T-helper 1 cell treated with Interleukin-12 subunit alpha and Interleukin-12 subunit beta and Interleukin-4 antibody, amounts not matched to agents 30 ng/mL and 1 ng/mL, for 36 hours (primary cell): ENCODE measurements around the gene ZNF665. TPM values are rescaled to one million over a fixed set of nuclear protein-coding genes. Genes with fewer than 3 reads are reported as not detected.
"Not testable (repeated sequence)": the region's sequence is repeated elsewhere in the genome, so short reads cannot be mapped to it uniquely, and the experiment has no call there.

Source experiments
- intact Hi-C: fragments of 100-400 bp; cut with micrococcal nuclease; formaldehyde crosslinking; loops from one replicate; pipeline ENCODE4 v1.15.1; 2024
- total RNA-seq: library from RNA; stranded (reverse); gene quantifications from 2 replicates; pipeline ENCODE4 v1.2.3, GENCODE V29; 2022

Gene ZNF665
- total RNA-seq: 1.8 and 2.3 TPM in 2 replicates

GRCh38 chr19:53192771-53193534, at the start of gene ZNF665:
Gene ZNF665, minus strand, starts transcription at chr19:53193358. Its CDS starts 10,460 bp downstream, at chr19:53182898.
- intact Hi-C loops: loop anchor here (1.0 to 10.0 kb wide), 9 partner anchors 90 to 1618 kb away; partner anchors contain the start of genes MYADM, PRPF31, TFPT and ZNF160

DNA sequence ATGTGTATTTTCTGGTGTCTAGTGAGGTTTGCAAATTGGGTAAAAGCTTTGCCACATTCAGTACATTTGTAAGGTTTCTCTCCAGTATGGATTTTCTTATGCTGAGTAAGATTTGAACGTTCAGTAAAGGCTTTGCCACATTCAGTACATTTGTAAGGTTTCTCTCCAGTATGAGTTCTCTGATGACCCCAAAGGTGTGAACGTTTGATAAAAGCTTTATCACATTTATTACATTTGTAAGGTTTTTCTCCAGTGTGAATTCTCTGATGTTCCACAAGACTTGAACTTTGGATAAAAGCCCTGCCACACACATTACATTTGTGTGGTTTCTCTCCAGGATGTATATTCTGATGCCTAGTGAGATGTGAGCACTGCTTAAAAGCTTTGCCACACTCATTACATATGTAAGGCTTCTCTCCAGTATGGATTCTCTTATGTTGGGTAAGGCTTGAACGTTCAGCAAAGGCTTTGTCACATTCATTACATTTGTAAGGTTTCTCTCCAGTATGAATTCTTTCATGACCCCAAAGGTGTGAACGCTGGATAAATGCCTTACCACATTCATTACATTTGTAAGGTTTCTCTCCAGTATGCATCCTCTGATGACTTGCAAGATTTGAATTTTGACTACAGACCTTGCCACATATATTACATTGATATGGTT, 44.1 kb upstream of the ZNF665 start:
- intact Hi-C loops: no loop called here

DNA sequence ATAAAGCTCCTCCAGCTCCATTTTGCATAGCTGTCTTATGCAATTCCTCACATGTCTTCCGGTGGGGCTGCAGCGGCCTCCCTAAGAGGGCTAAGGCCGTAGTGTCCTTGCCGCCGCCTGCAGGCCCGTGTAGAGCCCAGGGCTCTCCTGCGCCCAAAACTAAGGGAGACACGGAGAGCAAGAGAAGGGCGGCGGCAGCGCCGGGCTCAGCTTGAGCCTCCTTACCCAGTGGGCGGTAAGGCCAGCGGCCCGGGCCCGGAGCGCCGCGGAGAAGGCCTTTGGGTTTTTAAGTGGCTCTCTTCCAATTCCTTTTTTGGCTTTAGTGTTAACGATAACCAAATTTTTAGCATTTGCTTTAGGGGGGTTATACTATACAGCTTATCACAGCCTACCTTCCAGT, 31.4 kb upstream of the ZNF665 start:
- intact Hi-C loops: no loop called here

- intact Hi-C loops: not testable (repeated sequence)
Observed at GRCh38 chr19:53222716-53223115, 29.6 kb upstream of the ZNF665 start.

DNA sequence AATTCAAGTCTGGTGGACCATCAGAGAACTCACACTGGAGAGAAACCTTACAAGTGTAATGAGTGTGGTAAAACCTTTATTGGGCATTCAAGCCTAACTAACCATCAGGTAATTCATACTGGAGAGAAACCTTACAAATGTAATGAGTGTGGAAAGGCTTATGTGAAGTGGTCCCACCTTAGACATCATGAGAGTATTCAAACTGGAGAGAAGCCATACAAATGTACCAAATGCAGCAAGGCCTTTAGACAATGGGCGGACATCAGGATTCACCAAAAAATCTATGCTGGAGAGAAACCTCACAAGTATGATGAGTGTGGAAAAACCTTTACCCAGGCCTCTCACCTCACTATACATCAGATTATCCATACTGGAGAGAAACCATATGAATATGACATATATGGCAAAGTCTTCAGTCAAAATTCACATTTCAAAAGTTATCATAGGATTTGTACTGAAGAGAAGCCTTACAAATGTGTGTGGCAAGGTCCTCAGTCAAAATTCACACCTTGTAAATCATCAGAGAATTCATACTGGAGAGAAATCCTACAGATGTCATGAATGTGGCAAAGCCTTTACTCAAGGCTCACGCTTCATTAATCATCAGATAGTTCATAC, 19.7 kb upstream of the ZNF665 start:
- intact Hi-C loops: no loop called here

DNA sequence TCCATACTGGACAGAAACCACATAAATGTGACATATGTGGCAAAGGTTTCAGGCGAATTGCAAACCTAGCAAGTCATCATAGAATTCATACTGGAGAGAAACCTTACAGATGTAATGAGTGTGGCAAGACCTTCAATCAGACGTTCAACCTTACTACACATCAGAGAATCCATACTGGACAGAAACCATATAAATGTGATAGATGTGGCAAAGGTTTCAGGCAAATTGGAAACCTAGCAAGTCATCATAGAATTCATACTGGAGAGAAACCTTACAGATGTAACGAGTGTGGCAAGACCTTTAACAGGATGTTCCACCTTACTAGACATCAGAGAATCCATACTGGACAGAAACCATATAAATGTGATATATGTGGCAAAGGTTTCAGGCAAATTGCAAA, 18.4 kb upstream of the ZNF665 start:
- intact Hi-C loops: not testable (repeated sequence)

DNA sequence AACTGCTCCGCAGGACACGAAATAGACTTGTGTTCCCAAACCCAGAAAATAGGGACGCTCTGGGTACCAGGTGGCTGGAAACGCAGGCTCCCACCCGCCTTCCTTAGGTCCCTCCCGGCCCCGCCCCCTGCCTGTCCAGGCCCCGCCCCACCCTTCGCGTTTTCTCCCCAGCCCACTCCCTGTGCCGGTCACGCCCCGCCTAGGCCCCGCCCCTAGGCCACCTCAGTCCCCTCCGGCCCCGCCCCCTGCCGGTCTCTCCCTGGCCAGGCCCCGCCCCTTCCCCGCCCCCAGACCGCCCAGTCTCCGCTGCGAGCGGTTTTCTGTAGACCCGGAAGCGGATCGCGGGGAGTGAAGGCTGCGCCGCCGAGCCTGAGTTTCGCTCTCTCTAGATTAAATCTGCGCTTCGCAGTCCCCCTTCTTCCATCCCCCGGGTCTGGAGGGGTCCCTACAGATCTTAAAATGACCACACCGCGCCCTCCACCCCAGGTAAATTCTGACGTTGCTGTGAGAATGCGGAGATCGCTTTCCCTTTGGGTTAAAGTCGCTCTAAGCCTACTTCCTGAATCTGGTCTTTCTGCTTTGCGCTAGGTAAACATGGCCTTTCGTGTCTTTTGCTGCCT, 3.7 kb upstream of the ZNF665 start:
- intact Hi-C loops: loop anchor here (1.0 to 10.0 kb wide), 13 partner anchors 39 to 1622 kb away; partner anchors contain the start of genes MYADM, PRPF31, TFPT and ZNF175

- intact Hi-C loops: loop anchor here (1.0 to 10.0 kb wide), 11 partner anchors 59 to 1621 kb away; partner anchors contain the start of genes MYADM, PRPF31, TFPT and ZNF175
Observed at GRCh38 chr19:53195265-53195903, 2.2 kb upstream of the ZNF665 start.

DNA sequence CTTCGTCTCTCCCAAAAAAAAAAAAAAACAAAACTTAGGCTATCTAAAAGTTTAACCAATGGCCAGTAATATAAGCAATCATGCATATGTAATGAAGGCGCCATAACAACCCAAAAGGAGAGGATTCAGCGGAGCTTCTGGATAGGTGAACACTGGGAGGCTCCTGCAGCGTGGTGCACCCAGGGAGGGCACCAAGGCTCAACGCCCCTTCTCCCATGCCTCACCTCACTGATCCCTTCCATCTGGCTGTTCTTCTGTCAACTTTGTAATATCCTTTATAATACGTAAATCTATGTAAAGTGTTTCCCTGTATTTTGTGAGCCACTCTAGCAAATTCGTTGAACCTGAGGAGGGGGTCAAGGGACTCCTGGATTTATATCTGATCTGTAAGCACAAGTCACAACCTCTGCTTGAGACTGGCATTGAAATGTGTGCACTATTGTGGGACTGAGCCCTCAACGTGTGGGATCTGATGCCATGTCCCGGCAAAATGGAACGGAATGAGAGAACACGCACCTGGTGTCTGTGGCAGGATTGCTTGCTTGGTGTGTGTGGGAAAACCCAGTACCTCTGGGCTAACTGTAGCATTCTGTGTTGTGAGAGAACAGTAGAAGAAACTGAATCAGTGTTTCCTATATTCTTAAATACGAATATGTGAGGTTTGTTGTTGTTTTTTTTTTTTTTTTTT, 521 bp upstream of the ZNF665 start:
- intact Hi-C loops: loop anchor here (1.0 to 10.0 kb wide), 9 partner anchors 90 to 1619 kb away; partner anchors contain the start of genes MYADM, PRPF31, TFPT and ZNF160

DNA sequence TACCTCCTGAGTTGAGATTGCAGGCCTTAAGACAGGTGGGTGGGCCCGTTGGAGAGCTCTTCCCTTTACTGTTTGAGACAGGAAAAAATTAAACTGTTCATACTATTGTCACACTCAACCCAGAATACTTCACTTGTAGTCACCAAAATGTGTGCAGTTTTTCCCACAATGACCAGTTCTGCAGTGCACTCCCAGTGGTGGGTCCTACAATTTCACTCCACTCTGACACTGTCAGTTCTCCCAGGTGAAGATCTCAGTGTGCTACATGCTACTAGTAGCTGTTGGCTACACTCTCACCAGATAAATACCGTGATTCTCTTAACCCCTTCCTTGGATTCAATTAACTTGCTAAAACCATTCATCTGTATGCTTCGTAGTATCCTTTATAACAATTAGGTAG, 2.9 kb downstream of the ZNF665 start:
- intact Hi-C loops: loop anchor here (10.0 kb wide), 3 partner anchors 675 to 1615 kb away; partner anchors contain the start of genes MYADM, PRPF31, TFPT and ZNF175

DNA sequence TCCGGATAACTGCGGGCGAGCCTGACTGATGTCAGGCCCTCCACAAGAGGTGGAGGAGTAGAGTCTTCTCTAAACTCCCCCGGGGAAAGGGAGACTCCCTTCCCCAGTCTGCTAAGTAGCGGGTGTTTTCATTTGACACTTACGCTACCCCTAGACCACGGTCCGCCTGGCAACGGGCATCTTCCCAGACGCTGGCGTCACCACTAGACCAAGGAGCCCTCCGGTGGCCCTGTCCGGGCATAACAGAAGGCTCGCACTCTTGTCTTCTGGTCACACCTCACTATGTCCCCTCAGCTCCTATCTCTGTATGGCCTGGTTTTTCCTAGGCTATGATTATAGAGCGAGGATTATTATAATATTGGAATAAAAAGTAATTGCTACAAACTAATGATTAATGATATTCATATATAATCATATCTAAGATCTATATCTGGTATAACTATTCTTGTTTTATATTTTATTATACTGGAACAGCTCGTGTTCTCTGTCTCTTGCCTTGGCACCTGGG, 3.4 kb downstream of the ZNF665 start:
- intact Hi-C loops: loop anchor here (10.0 kb wide), 3 partner anchors 675 to 1615 kb away; partner anchors contain the start of genes MYADM, PRPF31, TFPT and ZNF175

DNA sequence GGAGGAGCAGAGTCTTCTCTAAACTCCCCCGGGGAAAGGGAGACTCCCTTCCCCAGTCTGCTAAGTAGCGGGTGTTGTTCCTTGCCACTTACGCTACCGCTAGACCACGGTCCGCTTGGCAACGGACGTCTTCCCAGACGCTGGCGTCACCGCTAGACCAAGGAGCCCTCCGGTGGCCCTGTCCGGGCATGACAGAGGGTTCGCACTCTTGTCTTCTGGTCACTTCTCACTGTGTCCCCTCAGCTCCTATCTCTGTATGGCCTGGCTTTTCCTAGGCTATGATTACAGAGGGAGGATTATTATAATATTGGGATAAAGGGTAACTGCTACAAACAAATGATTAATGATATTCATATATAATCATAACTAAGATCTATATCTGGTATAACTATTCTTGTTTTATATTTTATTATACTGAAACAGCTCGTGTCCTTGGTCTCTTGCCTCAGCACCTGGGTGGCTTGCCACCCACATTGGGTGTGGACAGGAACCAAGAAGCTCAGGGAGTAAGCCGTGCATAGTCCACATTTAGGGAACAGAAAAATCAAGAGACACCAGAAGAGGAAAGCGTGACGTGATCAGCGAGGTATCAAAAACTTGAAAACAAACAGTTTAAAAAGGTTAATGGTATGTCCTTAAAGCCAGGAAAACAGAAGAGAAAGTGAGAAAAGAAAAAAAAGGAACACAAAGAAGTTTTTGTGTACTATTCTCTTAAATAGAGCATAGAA, 7.8 kb downstream of the ZNF665 start:
- intact Hi-C loops: not testable (repeated sequence)

- intact Hi-C loops: no loop called here
Observed at GRCh38 chr19:53183146-53183764, 9.9 kb downstream of the ZNF665 start.

GRCh38 chr19:53182202-53182601, 11.0 kb downstream of the ZNF665 start:
- intact Hi-C loops: no loop called here

DNA sequence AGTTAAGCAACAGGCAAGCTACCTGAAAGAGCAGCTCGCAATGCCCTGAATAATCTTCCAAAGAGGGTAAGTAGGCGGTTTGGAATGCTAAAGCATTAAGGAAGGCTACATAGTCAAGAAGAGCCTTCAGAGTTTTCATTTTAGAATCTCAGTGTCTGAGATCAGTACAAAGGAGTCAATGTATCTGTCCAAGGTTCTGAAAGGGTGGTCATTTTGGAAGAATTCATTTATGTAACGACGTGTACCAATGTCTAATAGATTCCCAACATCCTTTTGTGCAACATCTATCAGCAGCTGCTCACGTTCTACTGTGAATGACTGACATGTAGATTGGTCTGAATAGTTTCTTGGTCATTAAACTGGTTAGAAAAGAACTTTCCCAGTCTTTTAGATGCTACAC, 15.2 kb downstream of the ZNF665 start:
- intact Hi-C loops: no loop called here

- intact Hi-C loops: no loop called here
Observed at GRCh38 chr19:53172889-53173288, 20.3 kb downstream of the ZNF665 start.

DNA sequence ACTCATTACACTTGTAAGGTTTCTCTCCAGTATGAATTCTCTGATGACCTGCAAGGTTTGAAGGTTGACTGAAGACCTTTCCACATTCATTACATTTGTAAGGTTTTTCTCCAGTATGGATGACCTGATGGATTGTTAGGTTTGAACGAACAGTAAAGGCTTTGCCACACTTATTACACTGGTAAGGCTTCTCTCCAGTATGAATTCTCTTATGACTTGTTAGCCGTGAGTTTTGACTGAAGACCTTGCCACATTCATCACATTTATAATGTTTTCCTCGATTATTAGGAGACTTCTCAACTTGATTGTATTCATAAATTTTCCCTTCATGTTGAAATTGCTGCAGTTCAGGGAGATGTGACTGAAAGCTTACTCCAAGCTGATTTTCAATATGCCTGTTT, 27.5 kb downstream of the ZNF665 start:
- intact Hi-C loops: no loop called here

- intact Hi-C loops: no loop called here
Observed at GRCh38 chr19:53161123-53161522, 32.0 kb downstream of the ZNF665 start.

- intact Hi-C loops: no loop called here
Observed at GRCh38 chr19:53160350-53160749, 32.8 kb downstream of the ZNF665 start.
